ENCODE data around the gene CCSER2.
A peak's percentile ranks its signal among the peaks of the same experiment; 100 is the strongest.
"Not testable (repeated sequence)": the region's sequence is repeated elsewhere in the genome, so short reads cannot be mapped to it uniquely, and the experiment has no call there.

The CCSER2 gene

DNA sequence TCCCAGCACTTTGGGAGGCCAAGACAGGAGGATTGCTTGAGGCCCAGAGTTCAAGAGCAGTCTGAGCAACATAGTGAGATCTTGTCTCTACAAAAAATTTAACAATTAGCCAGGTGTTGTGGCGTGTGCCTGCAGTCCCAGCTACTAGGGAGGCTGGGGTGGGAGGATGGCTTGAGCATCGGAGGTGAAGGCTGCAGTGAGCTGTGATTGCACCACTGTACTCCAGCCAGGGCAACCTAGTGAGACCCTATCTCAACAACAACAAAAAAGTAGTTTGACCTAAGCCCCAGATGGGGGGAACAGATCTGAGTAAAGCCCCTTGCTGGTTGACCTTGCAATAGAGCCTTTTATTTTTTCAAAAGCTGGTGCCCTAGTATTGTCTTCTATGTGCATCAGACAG is 15.6 kb upstream of the CCSER2 start:
- no peak for DNase-seq

GRCh38 chr10:84314275-84314674 is 14.1 kb upstream of the CCSER2 start:
- DNase-seq = no peak

- no peak for DNase-seq
Measured at GRCh38 chr10:84317174-84317573, 11.2 kb upstream of the CCSER2 start.

DNA sequence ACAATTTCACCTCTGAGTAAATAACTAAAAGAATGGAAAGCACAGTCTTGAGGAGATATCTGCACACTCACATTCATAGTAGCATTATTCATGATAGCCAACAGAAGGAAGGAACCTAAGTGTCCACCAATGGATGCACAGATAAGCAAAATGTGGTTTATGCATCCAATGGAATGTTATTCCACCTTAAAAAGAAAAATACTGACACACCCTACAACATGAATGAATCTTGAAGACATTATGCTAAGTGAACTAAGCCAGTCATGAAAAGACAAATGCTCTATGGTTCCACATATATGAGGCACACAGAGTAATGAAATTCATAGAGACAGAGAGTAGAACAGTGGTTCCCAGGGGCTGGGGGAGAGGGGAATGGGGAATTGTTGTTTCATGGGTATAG is 6.5 kb upstream of the CCSER2 start:
- no peak for DNase-seq

GRCh38 chr10:84323566-84323965 is 4.8 kb upstream of the CCSER2 start:
- DNase-seq = not testable (repeated sequence)

GRCh38 chr10:84326995-84327394 is 1.4 kb upstream of the CCSER2 start:
- DNase-seq = not testable (repeated sequence)

DNA sequence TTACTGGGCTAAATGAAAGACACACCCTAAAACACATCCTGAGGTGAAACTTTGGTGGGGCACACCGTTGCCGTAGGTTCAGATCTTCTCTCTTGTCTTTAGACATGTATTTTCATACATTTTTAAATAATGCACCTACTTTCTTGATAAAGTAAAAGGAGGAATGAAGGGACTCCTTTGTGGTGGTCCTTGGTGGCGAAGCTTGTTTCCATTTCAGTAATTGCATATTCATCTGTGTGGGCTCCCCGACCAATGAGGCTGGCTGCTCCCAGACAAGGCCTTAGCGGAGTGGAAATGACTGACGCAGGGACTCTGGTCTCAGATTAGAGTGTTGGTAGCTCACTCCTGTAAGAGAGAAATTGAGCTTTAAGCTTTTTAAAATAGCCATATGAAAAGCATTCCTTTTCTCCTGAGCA is 815 bp downstream of the CCSER2 start:
- DNase-seq = peak; percentile 68 to 77

- no peak for DNase-seq
Measured at GRCh38 chr10:84329986-84330651, 1.7 kb downstream of the CCSER2 start.

GRCh38 chr10:84331091-84331490 is 2.7 kb downstream of the CCSER2 start:
- no peak for DNase-seq

DNA sequence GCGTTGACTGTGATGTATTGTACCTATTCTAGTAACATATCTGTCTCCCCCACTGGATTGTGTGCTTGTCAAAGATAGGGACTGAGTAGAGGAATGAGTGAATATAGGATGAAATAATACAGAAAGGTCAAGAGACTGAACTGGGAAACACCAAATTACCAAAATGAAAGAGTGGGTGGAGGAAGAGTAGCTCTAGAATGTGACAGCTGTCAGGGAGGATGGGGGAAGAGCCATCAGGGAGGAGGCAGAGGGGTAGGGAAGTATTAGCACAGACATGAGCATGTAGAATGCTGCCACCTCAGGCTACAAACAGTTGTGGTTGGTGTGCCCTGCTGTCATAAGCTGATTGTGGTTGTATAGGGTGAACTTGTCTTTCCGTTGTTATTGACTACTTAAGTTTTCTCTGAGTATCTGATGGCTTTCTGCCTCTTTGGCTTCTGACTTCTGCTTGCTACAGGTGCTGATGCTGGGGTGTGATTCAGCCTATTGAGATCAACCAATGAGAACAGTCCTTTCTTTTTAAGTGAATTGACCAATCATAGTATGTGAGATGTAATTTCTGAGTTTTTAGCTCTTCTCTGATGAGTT is 5.6 kb downstream of the CCSER2 start:
- peak; percentile 41 to 64 for DNase-seq

DNA sequence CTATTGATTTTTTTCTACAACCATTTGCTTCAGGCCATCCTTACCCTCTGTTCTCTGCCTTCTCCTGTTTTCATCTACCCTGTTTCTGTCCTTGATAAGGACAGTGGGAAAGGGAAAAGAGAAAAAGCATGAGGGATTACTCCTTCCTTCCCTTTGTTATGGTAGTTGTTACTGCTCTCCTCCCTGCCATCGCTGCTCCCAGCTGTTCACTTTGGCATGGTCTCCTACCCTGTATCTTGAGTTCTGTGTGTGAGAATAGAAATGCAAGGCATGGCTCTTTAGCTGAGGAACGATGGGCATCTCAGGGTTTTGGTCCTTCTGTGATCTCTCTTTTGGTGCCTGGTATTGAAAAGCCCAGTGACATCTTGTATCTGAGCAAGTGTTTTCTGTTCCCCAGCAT is 6.4 kb downstream of the CCSER2 start:
- no peak for DNase-seq

- no peak for DNase-seq
Measured at GRCh38 chr10:84335516-84335915, 7.1 kb downstream of the CCSER2 start.

GRCh38 chr10:84336406-84337090 is 8.2 kb downstream of the CCSER2 start:
- DNase-seq = no peak

GRCh38 chr10:84337199-84337598 is 8.8 kb downstream of the CCSER2 start:
- DNase-seq = no peak

DNA sequence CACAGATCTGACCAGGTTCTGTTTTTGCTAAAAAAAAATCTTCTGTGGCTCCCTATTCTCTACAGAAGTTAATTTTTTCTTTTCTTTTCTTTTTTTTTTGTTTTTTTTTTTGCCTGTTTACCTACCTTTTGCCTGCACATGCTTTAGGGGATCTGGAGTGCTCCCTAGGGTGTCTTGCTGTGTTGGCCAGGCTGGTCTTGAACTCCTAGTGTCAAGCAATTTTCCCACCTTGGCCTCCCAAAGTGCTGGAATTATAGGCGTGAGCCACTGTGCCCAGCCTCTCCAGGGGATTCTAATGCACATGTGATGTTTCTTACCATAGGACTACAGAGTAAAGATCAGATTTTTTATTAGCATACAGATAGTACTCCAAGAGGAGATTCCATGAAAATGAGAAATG is 10.6 kb downstream of the CCSER2 start:
- no peak for DNase-seq

DNA sequence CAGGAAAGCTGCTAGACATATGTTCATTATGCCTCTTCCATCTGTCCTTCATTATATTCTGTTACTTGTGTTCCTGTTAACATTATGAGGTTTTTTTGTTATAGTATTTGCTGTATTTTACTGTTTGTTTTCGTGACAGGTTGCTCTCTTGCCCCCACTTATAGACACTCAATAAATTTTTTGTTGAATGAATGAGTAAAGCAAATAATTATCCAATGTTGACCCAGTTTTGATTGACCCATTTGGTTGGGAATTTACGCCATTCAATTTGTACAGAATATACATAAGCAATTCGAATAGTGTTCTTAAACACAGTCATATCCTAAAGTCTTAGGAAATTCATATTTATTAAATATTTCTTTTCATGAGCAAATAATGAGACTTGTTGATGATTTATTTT is 11.8 kb downstream of the CCSER2 start:
- no peak for DNase-seq

- no peak for DNase-seq
Measured at GRCh38 chr10:84340632-84341537, 12.5 kb downstream of the CCSER2 start.

DNA sequence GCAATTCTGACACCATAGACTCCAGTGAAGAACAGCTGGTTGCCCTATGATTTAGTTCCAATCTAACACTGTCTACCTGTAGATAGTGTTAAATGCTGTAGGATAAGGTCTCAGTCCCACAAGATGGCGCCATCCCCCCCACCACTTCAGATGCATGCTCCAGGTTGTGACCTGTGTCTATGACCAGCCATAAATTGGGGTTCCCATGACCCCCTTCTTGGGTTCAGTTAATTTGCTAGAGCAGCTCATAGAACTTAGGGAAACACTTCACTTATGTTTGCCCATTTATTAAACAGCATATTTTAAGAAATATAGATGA is 13.1 kb downstream of the CCSER2 start:
- peak in 1 of 2 experiments; percentile 27 for DNase-seq

GRCh38 chr10:84341983-84342382 is 13.6 kb downstream of the CCSER2 start:
- peak in 1 of 2 experiments; percentile 24 for DNase-seq

DNA sequence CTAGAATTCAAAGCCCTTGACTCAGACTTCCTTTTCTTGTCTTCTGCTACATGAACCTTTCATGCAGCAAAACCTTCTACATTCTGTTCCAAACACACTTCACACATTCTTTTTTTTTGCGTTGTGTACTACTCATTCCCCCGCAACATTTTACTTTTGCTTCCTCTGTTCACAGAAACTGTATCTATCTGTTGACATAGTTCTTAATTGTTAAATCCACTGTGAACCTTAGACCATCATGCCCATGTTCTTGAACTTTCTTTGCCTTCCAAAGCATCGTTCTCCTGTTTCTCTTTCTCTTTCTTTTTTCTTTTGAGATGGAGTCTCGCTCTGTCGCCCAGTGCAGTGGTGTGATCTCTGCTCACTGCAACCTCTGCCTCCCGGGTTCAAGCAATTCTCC is 14.2 kb downstream of the CCSER2 start:
- no peak for DNase-seq

DNA sequence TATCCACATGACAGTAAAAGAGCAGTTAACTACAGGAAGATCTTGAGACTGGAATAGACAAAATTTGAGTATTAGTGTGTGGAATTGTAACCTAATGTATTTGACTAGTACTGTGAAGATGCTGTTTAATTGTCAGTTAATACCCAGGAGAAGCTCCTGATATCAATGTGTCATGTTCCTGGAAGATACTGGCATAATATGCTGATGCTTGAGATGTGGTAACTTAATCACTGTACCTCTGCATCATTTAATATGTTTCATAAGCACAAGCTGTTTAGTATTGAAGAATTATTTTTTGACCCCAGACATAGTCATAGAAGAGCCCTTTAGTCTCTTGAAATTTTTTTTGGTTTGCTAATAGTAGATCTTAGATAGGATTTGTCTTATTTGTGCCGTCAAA is 15.4 kb downstream of the CCSER2 start:
- no peak for DNase-seq

- DNase-seq = peak in 1 of 2 experiments; percentile 27
Measured at GRCh38 chr10:84344526-84344925, 16.1 kb downstream of the CCSER2 start.

DNA sequence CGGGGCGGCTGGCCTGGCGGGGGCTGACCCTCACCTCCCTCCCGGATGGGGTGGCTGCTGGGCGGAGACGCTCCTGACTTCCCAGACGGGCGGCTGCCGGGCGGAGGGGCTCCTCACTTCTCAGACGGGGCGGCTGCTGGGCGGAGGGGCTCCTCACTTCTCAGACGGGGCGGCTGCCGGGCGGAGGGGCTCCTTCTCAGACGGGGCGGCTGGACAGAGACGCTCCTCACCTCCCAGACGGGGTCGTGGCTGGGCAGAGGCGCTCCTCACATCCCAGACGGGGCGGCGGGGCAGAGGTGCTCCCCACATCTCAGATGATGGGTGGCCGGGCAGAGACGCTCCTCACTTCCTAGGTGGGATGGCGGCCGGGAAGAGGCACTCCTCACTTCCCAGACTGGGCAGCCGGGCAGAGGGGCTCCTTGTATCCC is 19.2 kb downstream of the CCSER2 start:
- not testable (repeated sequence) for DNase-seq

All from activated CD4-positive, alpha-beta T cell treated with anti-CD3 and anti-CD28 coated beads, Interleukin-2, amount 50 U/mL, for 48 hours (primary cell).